HG02840 (cell line): Measurements from ENCODE around the gene PPP6C.
"Not testable (repeated sequence)": the region's sequence is repeated elsewhere in the genome, so short reads cannot be mapped to it uniquely, and the experiment has no call there.

Experiments used
- ATAC-seq: cut with Tn5 transposase; IDR thresholded peaks from one replicate; pipeline ENCODE4 v1.9.1; 2021; ENCODE audit warnings: mild to moderate bottlenecking, moderate library complexity, moderate number of reproducible peaks; ENCODE audit not compliant: unreplicated experiment, low FRiP score

The PPP6C gene

DNA sequence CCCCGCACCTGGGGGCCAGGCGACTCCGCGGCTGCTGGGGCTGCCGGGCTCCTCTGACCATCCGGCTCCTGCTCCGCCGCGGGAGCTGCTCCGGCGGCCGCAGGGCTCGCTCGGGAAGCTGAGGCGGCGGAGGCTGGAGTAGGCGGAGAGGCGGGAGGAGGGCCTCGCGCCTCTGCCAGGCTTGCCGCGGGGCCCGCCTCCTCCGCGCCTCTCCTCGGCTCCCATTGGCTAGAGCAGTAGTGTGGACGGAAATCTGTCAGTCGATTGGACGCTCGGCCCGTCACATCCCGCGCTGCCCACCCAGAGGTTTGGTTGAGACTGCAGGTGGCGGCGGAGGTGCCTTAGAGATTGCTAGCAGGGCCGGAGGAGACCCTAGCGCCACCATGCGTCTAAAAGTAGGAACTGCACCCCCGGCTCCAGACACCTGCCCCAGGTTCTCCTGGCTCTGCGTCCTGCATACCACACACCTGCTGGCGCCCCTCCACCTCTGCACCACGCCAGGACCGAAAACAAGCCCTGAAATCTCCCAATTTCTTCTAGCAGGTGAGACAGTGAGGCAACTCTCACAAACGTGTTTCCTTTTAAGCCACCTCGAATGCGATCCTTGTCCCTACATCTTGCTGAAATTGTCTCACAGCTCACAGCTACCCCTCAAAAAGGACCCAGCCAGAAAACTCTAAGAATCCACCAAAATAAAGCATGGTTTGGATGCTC, 46.1 kb downstream of the PPP6C start, which contains the start of gene SCAI:
Gene SCAI (minus strand): TSS at position 152 of the 714 bp plus-strand sequence. CDS start 91 bp downstream, at position 61.
- ATAC-seq = peak; percentile 99

DNA sequence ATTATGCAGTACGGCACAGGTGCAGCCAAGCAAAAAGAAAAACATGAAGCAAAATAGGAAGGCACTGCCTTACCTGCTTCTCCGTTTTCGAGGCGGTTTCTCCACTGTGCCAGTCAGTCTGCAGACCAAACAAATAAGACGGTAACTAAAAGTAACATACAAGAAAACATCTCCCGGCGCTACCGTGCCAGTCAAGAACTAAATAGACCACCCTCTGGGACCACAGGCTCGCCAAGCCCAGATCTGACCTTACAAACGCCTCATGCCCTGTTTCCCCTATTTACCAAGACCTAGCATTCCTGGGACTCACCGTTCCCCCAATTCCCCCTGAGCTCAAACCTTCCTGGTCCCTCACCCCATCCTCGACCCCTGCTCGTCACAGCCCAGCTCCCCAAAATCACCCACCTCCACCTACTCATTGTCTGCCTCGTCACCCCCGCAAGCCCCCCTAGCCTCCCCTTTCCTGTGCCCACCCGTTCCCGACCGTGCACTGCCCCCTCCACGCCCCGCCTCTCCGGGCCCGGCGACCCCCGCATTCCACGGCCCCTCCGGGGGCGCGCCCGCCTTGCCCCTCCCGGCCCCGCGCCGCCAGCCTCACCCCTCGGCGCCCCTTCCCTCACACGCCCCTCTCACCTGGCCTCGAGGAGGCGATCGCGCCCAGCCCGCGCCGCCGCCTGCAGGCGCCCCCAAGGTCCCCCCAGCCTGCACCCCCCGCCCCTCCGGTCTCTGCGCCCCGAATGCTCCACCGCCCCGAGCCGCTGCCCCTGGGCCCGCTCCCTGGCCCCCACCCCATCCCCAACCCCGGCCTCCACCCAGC, 46.8 kb downstream of the PPP6C start:
- ATAC-seq = peak; percentile 21

DNA sequence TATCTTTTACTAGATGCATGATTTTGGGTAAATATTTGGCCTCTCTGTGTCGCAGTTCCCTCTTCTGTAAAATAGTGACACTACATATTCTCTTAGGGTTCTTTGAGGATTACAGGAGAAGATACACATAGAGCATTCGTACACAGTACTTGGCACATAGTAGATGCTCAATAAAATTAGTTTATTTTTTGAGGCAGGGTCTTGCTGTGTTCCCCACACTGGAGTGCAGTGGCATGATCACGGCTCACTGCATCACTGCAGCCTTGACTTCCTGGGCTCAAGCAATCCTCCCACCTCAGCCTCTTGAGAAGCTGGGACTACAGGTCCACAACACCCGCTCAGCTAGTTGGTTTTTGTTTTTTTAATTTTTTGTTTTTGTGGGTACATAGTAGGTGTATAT, 47.9 kb downstream of the PPP6C start:
- no peak for ATAC-seq

DNA sequence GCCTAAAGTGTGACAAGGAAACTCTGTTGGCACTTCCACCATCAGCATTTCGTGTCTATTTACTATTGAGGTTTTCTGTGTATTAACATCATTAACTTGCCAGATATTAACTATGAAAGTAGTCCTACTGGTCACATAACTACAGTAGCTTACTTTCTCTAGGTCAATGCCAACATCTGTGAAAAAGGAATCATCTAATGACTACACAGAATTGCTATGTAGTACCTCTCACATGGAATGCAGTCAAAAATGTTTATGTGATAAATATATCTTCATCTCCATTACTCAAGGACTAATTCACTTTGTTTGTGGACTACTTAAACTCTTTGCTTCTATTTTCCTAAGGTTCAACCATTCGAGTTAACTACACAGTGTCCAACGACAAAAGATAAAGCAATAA, 48.4 kb downstream of the PPP6C start:
- no peak for ATAC-seq

DNA sequence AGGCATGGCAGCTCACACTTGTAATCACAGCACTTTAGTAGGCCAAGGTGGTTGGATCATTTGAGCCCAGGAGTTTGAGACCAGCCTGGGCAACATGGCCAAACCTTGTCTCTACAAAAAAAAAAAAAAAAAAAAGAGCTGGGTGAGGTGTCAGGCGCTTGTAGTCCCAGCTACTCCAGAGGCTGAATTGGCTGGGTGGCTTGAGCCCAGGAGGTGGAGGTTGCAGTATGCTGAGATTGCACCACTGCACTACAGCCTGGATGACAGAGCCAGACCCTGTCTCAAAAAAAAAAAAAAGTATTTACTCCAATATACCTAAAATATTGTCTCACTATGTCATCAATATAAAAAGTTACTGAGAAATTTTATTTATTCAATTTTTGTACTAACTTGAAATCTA, 49.0 kb downstream of the PPP6C start:
- no peak for ATAC-seq

DNA sequence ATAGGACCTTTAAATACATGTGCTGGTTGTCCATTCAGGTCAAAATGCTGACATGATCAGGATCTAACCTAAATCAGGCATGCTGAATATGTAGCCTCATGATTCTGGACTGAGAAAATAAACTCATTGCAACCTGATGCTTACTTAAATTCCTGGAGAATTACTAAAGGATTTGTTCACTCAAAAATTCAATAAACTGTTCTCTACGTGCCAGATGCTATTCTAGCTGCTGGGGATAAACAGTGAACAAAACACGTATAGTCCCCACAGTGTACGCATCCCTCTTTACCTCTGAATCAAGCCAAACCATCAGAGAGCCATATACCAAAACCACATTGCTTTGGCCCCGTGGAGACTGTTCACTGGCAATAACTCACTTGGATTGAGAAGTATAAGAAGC, 52.4 kb downstream of the PPP6C start:
- ATAC-seq = no peak

DNA sequence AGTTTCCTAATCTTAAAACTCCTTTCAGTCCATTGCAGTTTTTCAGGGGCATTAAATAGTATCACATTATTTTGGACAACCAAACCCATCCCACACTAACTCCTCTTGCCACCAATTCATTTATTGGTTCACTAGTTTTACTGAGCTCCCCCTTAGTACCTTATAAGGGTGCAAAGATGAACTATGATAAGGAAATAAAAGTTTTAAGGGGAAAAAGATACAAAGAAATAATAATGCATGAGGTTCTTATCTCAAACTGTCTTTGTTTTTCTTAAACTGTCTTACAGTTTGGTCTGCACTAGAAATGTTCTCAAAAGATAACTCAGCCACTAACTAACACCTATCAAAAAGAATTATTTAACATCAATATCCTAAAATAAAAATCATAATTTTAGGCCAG, 54.6 kb downstream of the PPP6C start:
- no peak for ATAC-seq

DNA sequence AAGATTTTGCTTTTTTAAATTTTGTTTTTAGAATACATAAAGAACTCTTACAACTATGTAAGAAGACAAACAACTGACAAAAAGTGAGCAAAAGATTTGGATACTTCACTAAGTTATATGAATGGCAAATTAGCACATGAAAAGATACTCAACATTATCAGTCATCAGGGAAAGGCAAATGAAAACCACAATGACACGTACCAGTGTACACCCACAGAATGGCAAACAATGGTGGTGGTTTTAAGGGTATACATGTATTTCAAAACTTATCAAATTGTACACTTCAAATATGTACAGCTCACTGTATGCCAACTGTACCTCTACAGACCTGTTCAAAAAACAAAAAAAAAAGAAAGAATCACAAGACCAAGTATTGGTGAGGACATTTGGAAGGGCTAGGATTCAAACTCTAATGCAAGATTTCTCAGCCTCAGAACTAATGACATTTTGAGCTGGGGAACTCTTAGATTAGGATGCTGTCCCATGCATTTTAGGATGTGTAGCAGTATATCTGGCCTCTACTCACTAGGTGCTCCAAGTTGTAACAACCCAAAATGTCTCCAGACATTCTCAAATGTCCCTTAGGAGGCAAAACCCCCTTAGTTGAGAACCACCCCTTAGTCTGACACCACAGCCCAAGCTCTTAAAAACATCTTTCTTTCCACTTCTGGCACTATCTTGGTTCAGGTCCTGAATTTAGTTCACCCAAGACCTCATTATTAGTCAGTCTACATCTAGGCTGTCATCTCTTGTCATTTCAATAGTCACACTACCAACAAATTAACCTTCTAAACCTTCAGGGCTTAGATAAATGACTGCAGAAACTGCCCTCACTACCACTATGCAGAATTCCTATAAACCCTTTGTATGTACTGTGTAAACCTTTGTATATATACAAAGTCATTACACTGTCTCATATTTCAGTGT, 55.9 kb downstream of the PPP6C start:
- ATAC-seq = no peak

DNA sequence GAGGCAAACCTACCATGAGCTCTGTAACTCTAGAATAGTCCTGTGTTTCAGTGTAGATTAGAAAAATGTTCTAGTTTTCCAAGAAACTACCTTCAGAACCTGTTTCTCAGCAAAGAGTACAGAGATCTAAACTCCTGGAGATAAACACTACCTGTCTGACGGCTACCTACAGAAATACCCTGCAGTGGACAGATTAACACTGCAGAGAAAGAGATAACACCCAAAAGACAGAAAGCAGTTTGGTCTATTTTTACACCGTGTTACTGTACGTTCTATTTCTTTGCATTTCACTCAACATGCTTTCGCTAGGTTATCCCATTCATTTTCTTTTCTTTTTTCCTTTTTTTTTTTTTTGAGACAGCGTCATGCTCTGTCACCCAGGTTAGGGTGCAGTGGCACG, 57.8 kb downstream of the PPP6C start:
- no peak for ATAC-seq

DNA sequence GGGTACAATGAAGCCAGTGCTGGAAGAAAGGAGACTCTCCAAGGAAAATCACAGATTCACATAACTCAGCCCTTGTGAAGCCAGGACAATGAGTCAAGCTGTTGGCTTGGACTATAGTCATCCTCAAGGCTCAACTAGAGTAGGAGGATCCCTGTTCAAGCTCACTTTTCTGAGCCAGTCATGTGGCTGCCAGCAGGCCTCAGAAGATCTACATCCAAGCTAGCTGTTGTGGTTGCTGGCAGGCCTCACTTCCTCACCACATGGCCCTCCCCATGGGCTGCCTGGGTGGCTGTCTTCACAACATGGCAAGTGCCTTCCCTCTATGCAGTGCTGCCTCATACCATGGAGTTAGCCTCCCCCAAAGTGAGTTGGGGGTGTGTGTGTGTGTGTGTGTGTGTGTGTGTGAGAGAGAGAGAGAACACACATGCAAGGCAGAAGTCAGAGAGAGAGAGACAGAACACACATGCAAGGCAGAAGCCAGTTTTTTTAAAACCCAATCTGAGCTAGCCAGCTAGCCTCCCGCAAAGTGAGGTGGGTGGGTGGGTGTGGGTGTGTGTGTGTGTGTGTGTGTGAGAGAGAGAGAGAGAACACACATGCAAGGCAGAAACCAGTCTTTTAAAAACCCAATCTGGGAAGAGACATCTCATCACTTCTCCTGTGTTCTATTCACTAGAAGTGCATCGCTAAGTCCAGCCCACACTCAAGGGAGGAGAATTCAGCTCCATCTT, 63.4 kb downstream of the PPP6C start:
- peak; percentile 72 for ATAC-seq

DNA sequence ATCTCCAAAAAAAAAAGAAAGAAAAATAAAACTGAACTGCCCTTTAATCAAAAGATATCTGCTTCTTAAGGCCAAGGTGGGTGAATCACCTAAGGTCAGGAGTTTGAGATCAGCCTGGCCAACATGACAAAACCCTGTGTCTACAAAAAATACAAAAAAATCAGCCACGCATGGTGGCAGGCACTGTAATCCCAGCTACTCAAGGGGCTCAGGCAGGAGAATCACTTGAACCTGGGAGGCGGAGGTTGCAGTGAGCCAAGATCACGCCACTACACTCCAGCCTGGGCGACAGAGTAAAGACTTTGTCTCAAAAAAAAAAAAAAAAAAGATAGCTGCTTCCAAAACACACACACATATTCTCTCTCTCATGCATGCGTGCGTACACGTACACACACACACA, 64.1 kb downstream of the PPP6C start:
- no peak for ATAC-seq

DNA sequence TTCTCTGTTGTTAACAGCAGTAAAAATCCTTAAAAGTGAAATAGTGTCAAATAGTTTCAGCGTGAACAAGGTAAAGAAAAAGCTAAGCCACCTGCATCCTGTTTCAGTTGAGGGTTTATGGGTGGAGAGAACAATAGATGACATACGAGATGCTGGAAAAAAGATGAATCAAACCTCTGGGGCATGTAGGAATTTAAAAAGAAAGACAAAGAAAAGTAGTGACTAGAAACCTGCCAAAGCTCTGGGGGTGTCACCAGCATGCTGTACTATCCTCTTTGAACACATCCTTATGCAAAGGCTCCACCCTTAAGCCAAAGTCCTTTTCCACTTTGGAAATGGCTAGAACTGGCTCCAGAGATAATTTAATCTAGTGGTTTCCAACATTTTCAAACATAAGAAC, 68.5 kb downstream of the PPP6C start:
- ATAC-seq = no peak

DNA sequence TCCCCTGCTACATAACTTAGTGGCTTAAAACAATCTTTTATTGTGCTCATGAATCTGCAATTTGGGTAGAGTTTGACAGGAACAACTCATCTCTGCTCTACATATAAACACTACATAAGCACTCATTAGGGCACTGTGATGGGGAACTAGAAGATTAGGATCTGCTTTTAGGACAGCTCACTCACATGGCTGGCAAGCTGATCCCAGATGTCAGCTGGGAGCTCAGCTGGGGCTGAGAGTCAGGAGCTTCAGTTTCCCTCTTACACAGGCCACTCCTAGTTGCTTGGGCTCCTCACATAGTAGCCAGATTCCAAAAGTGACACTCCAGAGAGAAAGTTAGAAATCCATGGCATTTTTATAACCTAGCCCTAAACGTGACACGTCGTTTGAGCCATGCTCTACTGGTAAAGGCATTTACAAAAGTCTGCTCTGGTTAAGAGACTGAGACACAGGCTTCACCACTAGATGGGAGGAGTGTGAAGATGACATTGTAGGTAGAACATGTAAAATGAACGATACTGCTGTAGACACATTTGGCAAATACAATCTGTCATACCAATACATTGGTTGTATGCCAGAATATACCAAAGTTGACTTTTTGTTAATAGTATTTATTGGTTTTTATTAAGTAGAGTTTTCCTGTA, 69.8 kb downstream of the PPP6C start:
- ATAC-seq = no peak

DNA sequence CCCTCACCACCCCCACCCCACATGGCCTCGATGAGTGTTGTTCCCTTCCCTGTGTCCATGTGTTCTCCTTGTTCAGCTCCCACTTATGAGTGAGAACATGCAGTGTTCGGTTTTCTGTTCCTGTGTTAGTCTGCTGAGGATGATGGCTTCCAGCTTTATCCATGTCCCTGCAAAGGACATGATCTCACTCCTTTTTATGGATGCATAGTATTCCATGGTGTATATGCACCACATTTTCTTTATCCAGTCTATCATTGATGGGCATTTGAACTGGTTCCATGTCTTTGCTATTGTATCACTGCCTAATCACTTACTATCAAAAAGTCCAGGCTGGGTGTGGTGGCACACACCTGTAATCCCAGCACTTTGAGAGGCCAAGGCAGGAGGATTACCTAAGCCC, 70.9 kb downstream of the PPP6C start:
- ATAC-seq = not testable (repeated sequence)

DNA sequence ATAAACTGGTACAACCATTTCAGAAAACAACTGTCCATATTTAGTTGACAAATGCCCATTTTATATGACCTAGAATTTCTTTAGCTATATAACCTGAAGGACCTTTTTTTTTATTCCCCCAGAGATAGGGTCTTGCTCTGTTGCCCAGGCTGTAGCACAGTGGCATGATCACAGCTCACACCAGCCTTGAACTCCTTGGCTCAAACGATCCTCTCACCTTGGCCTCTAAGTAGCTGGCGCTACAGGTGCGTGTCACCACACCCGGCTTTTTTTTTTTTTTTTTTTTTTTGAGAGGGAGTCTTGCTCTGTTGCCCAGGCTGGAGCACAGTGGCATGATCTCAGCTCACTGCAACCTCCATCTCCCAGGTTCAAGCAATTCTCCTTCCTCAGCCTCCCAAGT, 75.1 kb downstream of the PPP6C start:
- not testable (repeated sequence) for ATAC-seq

DNA sequence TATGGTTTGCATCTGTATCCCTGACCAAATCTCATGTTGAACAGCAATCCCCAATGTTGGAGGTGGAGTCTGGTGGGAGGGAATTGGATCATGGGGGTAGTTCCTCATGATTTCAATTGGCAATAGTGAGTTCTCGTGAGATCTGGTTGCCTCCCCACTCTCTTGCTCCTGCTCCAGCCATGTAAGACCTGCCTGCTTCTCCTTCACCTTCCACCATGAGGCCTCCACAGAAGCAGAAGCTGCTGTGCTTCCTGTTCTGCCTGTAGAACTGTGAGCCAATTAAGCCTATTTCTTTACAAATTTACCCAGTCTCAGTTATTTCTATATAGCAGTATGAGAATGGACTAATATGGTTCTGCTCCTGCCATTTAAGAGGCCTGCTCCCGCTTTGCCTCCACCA, 79.1 kb downstream of the PPP6C start:
- ATAC-seq = no peak

DNA sequence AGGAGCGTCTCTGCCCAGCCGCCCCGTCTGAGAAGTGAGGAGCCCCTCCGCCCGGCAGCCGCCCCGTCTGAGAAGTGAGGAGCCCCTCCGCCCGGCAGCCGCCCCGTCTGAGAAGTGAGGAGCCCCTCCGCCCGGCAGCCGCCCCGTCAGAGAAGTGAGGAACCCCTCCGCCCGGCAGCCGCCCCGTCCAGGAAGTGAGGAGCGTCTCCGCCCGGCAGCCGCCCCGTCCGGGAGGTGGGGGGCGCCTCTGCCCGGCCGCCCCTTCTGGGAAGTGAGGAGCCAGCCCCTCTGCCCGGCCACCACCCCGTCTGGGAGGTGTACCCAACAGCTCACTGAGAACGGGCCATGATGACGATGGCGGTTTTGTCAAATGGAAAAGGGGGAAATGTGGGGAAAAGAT, 81.1 kb downstream of the PPP6C start:
- not testable (repeated sequence) for ATAC-seq

DNA sequence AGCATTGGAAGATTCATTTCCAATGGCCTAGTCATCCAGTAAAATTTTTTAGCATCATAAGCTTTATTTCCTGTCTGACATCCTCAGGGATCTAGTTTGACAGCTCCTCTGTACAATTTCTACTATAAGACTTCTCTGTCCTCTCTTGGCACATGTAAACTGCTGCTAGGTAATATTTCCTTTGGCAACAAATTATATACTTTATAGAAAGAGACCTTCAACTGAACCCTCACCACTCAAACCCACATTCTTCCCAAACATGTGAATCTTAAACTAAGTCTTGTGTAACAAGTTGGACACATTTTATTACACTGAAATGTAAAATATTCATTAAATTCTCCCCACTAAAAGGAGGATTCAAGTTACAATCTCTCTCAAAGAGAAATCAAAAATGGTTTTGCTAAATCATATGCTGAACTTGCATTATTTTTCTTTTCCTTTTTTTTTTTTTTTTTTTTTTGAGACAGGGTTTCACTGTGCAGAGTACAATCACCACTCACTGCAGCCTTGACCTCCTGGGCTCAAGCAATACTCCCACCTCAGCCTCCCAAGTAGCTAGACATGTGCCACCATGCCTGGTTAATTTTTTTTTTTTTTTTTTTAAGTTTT, 83.2 kb downstream of the PPP6C start:
- ATAC-seq = no peak

DNA sequence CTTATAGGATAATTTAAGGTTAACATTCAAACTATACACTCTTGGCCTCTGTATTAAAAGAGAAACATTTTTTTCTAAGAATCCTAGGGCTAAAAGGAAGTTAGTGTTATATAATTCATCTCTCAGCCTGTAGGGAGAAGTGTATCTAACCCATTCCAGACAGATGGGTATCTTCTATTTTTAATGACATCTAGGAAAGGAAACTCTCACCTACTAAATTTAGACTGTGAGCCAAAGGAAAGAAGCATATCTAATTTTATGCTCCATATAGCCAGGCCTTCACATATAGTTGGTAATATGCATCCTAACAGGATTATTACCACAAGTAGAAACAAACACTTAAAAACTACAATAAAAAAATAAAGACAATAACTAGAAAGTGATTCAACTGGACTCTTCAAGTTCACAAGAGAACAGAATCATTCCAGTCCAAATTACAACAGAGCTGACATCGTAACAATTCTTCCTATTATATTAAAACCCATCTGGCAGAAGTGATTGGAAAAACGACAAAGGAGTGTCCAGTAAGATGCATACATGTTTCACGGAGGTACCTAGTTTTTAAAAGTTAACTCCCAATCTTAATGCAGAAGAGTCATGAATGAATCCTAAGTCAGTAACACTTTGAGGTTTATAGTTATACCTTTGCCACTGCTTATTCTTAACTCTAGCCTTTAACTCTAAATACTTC, 85.7 kb downstream of the PPP6C start:
- no peak for ATAC-seq
